T47D (cell line): ENCODE measurements around the gene ATP8A2.

Source experiments
- DNase-seq, 2 experiments: peaks; one replicate each; pipeline versions ENCODE4 v3.0.0 to v3.0.0-alpha.2; 2011 to 2012; ENCODE audit warnings: low read depth in 1 of 2, low spot score in 1 of 2
- JUND ChIP-seq: IDR thresholded peaks from 2 replicates; pipeline ENCODE4 v1.6.1; 2012; ENCODE audit warnings: low read depth
- in situ Hi-C: cut with HindIII; loops from 2 replicates; pipeline ENCODE4 v1.10.0; 2016; ENCODE audit warnings: low sequenced_read_pairs, low pct_unique_long_range_greater_than_20kb

ATP8A2 gene

DNA sequence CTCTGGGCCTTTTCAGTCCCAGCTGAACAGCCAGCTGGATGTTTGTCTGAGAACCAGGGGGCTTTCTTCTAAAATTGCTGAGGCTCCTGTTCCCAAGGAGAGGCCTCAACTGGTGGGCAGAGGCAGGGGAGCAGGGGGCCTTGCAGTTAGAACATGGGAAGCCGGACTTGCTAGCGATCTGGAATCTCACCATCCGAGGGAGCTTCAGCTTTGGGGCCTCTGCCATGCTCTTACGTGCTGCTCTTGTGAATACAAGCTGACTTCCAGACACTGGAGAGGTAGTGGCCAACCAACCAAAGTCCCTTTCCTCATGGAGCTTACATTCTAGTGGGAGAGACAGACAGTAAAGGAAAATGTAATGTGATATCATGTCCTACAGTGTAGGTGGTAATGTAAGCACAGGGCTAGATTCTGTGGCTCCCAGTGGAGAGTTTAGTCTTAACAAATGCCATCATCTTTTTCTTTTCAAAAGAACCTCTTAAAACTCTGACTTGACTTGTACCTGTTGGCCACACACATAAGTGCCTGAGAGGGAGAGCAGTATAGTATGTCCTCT is 657.9 kb downstream of the ATP8A2 start:
- TF ChIP-seq JUND, result no peak
- in situ Hi-C loops, result no loop called here
- no peak for DNase-seq

DNA sequence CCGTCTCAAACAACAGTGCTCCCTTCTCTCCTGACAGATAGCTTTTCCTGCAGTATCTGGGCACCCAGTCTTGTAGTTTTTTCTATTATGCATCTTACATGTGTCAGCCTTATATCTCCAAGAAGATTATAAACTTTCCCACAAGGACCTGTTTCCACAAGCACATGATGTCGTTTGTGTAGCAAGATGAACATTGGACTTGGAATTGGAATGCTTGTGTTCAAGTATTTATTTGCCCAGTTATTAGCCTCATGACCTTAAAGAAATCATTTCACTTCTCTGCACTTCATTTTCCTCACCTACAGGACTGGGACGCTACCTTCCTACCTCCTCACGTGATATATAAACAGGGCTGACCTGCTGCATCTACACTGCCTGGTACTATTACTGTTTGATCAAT is 658.6 kb downstream of the ATP8A2 start:
- in situ Hi-C loops, result no loop called here
- no peak for TF ChIP-seq JUND
- no peak for DNase-seq

DNA sequence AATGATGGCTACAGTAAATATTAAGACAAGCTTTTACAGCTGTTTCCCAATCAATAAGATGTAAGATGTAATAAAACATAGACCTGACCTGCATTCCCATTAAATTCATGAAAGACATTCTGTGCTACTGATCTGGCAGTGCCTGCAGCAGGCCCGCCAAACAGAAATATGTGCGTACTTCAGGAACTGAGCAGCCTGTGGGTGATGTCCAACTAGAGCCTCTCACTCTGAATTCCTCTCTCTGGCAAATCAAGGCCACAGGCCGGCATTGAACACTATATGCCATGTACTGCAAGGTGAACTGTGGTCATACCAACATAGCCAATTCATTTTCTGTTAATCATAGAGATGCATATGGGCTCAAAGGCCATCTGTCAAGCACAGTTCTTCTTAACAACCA is 662.2 kb downstream of the ATP8A2 start:
- in situ Hi-C loops, result no loop called here
- no peak for TF ChIP-seq JUND
- no peak for DNase-seq

DNA sequence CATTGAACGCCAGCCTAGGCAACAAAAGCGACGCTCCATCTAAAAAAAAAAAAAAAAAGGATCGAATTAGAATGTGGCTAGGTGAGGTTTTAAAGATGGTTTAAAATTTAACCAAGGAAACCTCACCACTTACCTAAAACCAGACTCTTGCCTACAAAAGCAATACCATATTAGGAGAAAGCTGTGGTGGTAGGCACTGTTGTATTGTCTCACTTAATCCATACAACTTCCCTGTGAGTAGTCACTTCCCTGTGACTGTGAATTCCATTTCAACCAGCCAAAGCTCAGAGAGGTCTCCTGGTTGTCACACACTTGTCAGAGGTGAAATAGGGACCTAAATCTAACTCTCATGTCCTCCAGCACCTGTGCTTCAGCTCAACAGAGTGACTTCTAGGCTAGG is 664.6 kb downstream of the ATP8A2 start:
- in situ Hi-C loops, result no loop called here
- TF ChIP-seq JUND, result no peak
- no peak for DNase-seq

DNA sequence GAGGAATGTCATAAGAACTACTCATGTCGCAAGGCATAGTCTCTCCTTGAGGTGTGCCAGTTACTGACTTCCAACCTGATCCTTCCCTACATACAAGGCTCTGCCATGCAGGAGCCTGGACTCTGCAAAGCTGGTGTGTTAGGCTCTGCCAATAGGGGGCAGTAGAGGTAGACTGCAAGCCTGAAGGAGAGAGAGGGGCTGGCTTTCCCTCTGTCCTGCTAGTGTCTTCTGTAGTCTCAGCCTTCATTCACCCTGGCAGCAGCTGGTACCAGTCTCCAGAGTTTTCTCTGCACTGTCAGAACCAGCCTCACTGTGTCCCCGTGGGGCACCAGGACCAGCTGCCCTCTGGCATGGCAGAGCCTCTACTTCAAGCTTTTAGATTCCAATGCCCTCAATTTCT is 665.5 kb downstream of the ATP8A2 start:
- in situ Hi-C loops, result no loop called here

DNA sequence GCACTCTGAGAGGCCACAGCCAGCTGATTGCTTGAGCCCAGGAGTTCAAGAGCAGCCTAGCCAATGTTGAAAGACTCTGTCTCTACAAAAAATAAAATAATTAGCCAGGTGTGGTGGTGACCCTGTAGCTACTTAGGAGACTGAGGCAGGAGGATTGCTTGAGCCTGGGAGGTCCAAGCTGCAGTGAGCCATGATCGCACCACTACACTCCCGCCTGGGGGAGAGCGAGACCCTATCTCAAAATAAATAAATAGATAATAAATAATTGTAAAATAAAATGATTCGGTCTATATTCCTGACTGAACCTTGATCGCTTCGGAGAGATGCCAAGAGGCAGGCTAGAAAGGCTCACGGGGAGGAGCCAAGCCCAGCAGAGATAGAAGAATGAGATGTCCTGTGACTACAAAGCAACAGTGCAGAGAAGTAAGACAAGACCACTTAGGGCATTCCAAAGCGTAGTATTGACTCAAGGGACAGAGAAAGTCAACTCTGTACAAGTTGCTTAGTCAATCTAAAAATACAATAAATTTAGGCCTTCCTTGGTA is 667.2 kb downstream of the ATP8A2 start:
- no peak for TF ChIP-seq JUND
- in situ Hi-C loops, result no loop called here
- DNase-seq, result no peak

More for the DNA sequence above, 665.5 kb downstream of the ATP8A2 start:
- peak in 1 of 2 experiments; percentile 43 for DNase-seq
- TF ChIP-seq JUND, result no peak

DNA sequence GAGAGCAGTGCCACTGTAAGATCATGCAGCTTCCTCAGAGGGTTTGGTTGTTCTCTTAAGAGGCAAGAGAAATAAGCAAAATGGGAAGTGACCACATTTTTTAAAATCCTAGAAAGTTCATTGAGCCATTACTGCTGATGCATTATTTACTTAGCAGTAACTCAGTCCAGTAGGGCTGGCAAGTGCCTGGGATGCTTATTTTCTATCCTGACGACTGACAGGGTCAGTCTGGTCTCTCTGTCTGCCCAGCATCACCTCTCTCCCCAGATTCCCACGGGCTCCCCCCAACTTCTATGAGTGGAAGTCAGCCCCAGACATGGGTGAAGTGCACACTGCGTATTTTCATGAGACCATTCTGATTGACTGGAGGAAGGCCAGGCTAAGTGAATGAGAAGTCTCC is 669.7 kb downstream of the ATP8A2 start:
- in situ Hi-C loops, result no loop called here
- no peak for TF ChIP-seq JUND
- no peak for DNase-seq

DNA sequence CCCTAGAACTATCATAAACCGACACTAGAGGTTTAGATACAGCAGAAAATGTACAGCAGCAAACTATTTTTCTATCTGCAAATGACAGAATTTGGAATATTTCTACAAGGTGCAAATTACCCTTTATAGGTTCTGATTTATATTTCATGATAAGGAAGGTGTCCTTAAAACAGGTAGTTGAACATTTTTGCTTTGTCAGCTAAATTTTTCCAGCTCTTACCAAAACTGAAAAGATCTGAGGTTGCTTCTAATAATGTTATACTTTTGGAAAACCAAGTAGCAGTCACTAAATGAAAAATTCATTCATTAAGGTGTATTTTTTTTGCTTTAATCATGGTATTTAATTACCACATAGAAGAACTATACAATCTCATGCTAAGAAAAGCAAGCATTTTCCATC is 671.0 kb downstream of the ATP8A2 start:
- no peak for DNase-seq
- TF ChIP-seq JUND, result no peak
- in situ Hi-C loops, result no loop called here

DNA sequence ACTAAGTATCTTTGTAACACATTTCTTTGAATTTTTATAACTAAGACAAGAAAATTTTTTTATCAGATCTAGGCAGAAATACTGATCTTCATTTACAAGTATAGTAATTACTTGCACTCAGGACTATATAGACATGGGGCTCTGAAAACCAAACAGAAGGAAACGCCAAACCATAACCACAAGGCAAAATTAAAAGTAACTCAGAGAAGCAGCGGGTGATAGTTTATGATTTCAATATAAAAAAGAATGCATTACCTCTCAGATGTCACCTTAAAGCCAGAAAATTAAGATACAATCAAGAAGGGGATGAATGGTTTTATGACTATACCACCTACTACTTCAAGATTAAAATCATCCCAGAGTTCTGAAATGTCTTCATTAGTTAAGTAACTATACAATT is 673.4 kb downstream of the ATP8A2 start:
- TF ChIP-seq JUND, result no peak
- no peak for DNase-seq
- in situ Hi-C loops, result no loop called here

DNA sequence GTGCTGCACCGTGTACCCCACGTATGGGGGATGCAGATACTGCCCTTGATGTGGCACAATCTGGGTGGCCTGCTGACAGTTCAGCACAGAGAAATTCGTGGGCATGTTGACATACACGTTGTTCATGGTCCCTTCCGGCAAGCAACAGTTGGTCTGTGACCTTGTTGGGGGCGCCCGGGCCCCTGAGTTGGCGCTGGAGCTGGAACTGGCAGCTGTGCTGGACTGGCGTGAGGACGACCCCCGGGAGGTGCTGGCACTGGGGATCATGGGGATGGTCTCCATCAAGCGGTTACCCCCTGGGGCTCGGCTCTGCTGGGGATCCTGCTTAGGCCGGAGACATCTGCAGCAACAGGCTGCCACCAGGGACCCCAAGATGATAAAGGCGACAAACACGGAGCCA is 674.9 kb downstream of the ATP8A2 start:
- no peak for TF ChIP-seq JUND
- in situ Hi-C loops, result no loop called here
- DNase-seq, result no peak

DNA sequence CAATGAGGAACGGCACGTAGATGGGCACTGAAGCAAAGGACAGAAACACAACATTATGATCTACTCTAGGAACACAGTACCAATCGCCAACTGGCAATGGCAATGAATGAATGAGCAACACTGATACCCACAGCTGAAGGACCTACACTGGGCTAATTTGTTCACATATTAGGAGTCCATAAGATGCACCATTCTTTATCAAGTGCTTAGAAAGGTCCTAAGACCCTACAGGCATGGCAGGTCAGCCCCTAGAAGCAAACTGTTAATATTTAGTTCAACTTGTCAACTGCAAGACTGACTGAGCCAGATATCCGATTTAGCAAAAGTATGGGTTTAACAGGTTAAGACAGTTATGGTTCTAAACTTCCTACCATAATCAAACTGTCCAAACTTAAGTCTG is 675.3 kb downstream of the ATP8A2 start:
- no peak for DNase-seq
- in situ Hi-C loops, result no loop called here
- TF ChIP-seq JUND, result no peak

DNA sequence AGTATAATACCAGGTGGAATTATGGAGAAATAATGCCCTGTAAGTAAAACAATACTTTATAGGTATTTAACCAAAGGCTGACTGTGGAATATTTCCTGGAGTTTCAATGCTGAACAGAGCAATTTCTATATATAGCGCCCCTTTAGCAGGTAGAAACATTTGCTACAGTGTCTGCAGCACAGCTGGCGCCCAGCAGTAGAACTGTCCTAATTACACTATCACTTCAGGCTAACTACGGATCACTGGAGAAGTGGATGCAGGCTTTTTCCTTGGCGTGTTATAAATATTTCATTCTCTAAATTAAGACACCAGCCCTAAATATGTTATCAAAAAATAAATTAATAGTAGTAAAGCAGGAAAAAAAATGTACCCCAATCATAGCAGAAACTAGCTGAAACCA is 677.0 kb downstream of the ATP8A2 start:
- in situ Hi-C loops, result no loop called here
- TF ChIP-seq JUND, result no peak
- no peak for DNase-seq

DNA sequence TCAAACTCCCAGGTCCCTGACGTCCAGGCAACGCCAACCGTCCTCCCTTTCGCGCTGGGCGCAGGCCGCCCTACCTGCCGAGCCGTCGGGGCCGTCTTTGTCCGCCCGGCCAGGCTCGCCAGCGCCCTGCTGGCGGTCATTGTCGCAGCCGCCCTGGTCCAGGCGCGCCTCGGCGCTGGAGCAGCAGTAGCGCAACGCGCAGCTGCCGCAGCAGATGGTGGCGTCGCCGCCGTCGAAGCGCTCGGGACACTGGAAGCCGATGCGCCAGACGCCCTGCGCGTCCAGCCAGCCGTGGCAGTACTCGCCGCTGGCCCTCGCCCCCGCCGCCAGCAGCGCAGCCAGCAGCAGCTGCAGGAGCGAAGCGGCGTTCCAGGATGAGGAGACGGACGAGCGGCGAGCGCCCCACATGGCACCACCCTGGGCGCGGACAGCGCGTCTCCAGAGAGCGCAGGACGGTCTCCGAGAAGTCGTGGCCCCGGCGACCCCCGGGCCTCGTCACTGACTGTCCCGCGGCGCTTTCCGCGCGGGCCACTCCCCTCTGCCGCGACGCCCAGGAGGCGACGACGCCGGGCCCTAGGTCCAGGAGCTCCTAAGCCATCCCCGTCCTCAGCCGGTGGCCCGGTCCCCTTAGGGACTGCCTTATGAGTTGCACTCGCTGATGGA is 678.9 kb downstream of the ATP8A2 start:
- DNase-seq, result no peak
- in situ Hi-C loops, result no loop called here

DNA sequence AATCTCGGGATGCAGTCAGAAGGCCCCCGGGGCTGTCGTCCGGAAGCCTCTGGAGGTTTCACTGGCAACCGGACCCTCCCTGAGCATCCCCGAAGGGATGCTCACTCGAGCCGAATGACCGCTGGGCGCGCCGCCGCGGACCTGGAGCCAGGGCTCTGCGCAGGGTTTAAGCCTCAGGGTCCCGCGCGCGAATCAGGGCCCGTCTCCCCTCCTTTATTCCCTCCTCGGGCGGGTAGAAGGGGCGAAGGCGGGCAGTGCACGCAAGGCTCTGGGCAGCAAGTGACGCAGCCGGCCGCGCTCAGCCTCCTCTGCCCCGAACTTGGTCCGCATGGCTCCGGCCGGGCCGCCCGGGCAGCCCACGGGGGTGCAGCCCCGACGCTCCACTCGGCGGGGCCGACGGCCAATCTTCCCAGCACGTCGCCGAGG is 679.5 kb downstream of the ATP8A2 start:
- TF ChIP-seq JUND, result no peak
- in situ Hi-C loops, result no loop called here
- DNase-seq, result no peak

More for the DNA sequence above, 678.9 kb downstream of the ATP8A2 start:
- no peak for TF ChIP-seq JUND
